Panc1 (cell line): Measurements from ENCODE around the gene NUMBL.

Source experiments
- CTCF ChIP-seq: fragments of 450-650 bp; IDR thresholded peaks from 2 replicates; pipeline ENCODE4 v1.5.1; 2017; ENCODE audit warnings: mild to moderate bottlenecking
- POLR2AphosphoS5 ChIP-seq: IDR thresholded peaks from 2 replicates; pipeline ENCODE4 v1.6.1; 2012; ENCODE audit warnings: mild to moderate bottlenecking, low read depth, low read length, moderate library complexity
- REST ChIP-seq, 2 experiments: IDR thresholded peaks; 2 replicates each; pipeline ENCODE4 v1.6.1; 2011 to 2012; ENCODE audit warnings: low read depth in 2 of 2, control low read depth in 1 of 2, low read length in 1 of 2, mild to moderate bottlenecking in 1 of 2, moderate library complexity in 1 of 2; ENCODE audit not compliant: insufficient read depth in 1 of 2
- SIN3A ChIP-seq: IDR thresholded peaks from 2 replicates; pipeline ENCODE4 v1.6.1; 2012; ENCODE audit warnings: low read depth, mild to moderate bottlenecking, low read length, moderate library complexity, borderline replicate concordance; ENCODE audit not compliant: insufficient read depth

DNA sequence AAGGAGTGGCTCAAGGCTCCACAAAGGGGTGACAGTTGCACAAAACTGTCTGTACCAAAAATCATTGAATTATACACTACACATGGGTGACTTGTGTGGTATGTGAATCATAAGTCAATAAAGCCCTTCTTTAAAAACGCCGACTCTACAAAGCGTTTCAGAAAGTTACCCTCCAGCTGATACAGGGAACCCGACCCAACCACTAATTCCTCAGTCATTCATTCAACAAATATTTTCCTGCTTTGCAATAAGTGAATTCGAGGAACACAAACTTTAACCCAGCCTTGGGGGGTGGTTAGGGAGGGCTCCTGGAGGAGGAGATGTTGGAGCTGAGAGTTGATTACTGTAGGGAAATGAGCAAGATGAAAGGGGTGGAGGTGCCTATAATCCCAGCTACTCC, 57.2 kb downstream of the NUMBL start:
- TF ChIP-seq REST (IDR thresholded peaks at IDR 0.05; ENCODE audit: insufficient read depth in 1 of 2, low read depth in 2 of 2, low read length in 1 of 2), result no peak
- no peak for TF ChIP-seq POLR2AphosphoS5
- no peak for TF ChIP-seq CTCF
- no peak for TF ChIP-seq SIN3A
